ENCODE results near the gene GBP5.
"Not testable (repeated sequence)": the region's sequence is repeated elsewhere in the genome, so short reads cannot be mapped to it uniquely, and the experiment has no call there.

Gene GBP5

DNA sequence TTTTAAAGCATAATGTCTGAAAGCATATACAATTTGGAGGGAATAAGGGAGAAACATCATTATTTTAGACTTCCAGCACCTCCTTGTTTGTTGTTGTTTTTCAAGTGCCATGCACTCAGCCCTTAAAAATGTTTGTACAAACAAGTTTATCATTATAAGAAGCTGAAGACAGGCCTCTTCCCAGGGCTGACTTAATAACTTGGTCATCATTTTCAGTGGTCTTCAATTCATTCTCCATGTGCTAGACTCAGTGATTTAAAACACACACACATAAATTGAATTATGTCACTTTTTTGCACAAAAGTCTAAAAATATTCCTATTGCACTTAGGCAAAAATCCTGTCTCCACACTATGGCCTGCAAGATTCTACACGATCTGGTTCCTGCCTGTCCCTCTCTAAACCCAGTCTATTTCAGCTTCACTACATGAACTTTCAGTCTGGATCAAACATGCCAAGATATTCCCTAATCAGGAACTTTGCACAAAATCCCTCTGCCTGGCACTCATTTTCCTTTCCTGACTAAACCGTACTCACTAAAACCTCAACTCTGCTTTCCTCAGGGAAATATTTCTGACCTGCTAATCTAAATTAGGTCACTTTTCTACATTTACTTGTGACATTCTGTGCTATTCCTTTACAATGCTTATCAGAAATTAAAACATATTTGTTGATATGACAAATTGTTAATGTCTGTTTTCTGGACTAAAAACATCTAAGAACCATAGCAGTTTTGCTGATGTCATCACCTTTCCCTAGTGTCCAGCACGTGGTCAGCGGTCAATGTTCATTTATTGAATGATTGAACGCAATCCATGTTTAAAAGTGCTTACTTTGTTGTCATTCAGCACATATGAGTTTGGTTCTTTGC is 14.8 kb upstream of the GBP5 start:
- no peaks in the 10 kb centered on the region for H3K27me3 ChIP-seq (ENCODE audit: insufficient read depth, low read length)
- H3K14ac ChIP-seq (ENCODE audit: low read length), result no peak overlapping the region
- no peaks in the 10 kb centered on the region for H3K79me1 ChIP-seq (ENCODE audit: low read length)
- H2BK120ac ChIP-seq (ENCODE audit: insufficient read depth, low read length, poor library complexity), result no peak overlapping the region
- H4K12ac ChIP-seq (ENCODE audit: low read depth, low read length), result no peak overlapping the region
- no peaks in the 10 kb centered on the region for H3K79me2 ChIP-seq (ENCODE audit: control insufficient read depth, insufficient read depth, low read length, poor library complexity)
- H3K9me3 ChIP-seq (ENCODE audit: insufficient read depth, low read depth, low read length), result no peaks in the 10 kb centered on the region
- no peak overlapping the region for H3K23ac ChIP-seq (ENCODE audit: low read length)
- H2BK5ac ChIP-seq (ENCODE audit: low read depth, low read length, poor library complexity), result no peak overlapping the region
- H3K36me3 ChIP-seq (ENCODE audit: control insufficient read depth in 1 of 2, insufficient read depth in 2 of 2, low read length in 2 of 2), result no peaks in the 10 kb centered on the region
- no peak overlapping the region for H3K18ac ChIP-seq (ENCODE audit: low read length)
- WGBS (ENCODE audit: extremely low coverage, insufficient coverage, insufficient read length), result no CpG with 5 or more reads among the region's 5 CpGs
- no peak overlapping the region for H4K8ac ChIP-seq (ENCODE audit: low read depth, low read length)
- no peak overlapping the region for H4K91ac ChIP-seq (ENCODE audit: low read depth, low read length)
- H2AK5ac ChIP-seq (ENCODE audit: low read length), result no peak overlapping the region
- no peak overlapping the region for H2BK12ac ChIP-seq (ENCODE audit: low read length)
- no peaks in the 10 kb centered on the region for H3K4me1 ChIP-seq (ENCODE audit: control insufficient read depth in 1 of 2, insufficient read depth in 2 of 2, low read length in 2 of 2)
- H3K4me2 ChIP-seq (ENCODE audit: low read length), result no peak overlapping the region
- no peak overlapping the region for H3K9ac ChIP-seq (ENCODE audit: low read length)
- H2AFZ ChIP-seq (ENCODE audit: insufficient read depth, low read length, poor library complexity), result no peak overlapping the region
- H3K4me3 ChIP-seq (ENCODE audit: low read depth, low read length), result no peak overlapping the region
- H3K4ac ChIP-seq (ENCODE audit: low read depth, low read length), result no peak overlapping the region
- DNase-seq, result no peak
- no peak overlapping the region for H3K27ac ChIP-seq (ENCODE audit: low read depth, low read length)

DNA sequence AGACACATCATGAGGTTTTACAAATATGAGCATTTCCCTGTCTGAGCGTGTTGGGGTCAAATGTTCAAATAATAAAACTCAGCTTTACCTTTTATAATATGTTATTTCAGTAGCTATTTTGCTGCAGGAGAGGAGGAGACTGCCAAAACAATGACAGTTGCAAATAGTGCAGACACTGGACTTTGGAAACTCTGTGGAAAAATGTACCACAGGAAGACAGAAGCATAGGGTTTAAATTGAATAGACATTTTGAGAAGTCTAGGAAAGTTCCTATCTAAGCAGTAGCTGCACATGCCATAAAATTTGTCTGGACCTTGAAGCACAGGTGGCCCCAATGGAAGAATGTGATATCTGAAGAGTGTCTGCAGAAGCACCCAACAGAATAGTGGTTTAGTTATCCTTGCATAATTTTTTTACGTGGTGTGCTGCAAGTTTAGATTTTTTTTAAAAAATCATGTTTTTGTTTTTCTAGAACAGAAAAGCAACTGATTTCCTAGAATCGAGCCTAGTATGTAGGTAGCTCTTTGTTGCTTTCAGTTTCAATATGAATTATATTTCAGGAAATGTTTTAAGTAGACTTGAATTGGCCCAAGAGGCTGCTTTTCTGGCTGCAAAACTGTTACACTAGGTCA is 14.0 kb upstream of the GBP5 start:
- Histone ChIP-seq H2AK5ac (ENCODE audit: low read length) (no peak overlapping the region), H3K79me1 (ENCODE audit: low read length) (no peaks in the 10 kb centered on the region), H3K36me3 (ENCODE audit: control insufficient read depth in 1 of 2, insufficient read depth in 2 of 2, low read length in 2 of 2) (no peaks in the 10 kb centered on the region), H2AFZ (ENCODE audit: insufficient read depth, low read length, poor library complexity) (no peak overlapping the region), H2BK120ac (ENCODE audit: insufficient read depth, low read length, poor library complexity) (no peak overlapping the region), H3K4ac (ENCODE audit: low read depth, low read length) (no peak overlapping the region), H3K9me3 (ENCODE audit: insufficient read depth, low read depth, low read length) (no peaks in the 10 kb centered on the region), H3K27ac (ENCODE audit: low read depth, low read length) (no peak overlapping the region), H4K12ac (ENCODE audit: low read depth, low read length) (no peak overlapping the region), H3K23ac (ENCODE audit: low read length) (no peak overlapping the region), H3K18ac (ENCODE audit: low read length) (no peak overlapping the region), H3K27me3 (ENCODE audit: insufficient read depth, low read length) (no peaks in the 10 kb centered on the region), H3K4me1 (ENCODE audit: control insufficient read depth in 1 of 2, insufficient read depth in 2 of 2, low read length in 2 of 2) (no peaks in the 10 kb centered on the region), H3K79me2 (ENCODE audit: control insufficient read depth, insufficient read depth, low read length, poor library complexity) (no peaks in the 10 kb centered on the region), H3K4me2 (ENCODE audit: low read length) (no peak overlapping the region), H4K8ac (ENCODE audit: low read depth, low read length) (no peak overlapping the region), H2BK12ac (ENCODE audit: low read length) (no peak overlapping the region), H2BK5ac (ENCODE audit: low read depth, low read length, poor library complexity) (no peak overlapping the region), H3K9ac (ENCODE audit: low read length) (no peak overlapping the region), H4K91ac (ENCODE audit: low read depth, low read length) (no peak overlapping the region), H3K14ac (ENCODE audit: low read length) (no peak overlapping the region), H3K4me3 (ENCODE audit: low read depth, low read length) (no peak overlapping the region)
- no CpG with 5 or more reads among the region's 3 CpGs for WGBS (ENCODE audit: extremely low coverage, insufficient coverage, insufficient read length)
- no peak for DNase-seq

DNA sequence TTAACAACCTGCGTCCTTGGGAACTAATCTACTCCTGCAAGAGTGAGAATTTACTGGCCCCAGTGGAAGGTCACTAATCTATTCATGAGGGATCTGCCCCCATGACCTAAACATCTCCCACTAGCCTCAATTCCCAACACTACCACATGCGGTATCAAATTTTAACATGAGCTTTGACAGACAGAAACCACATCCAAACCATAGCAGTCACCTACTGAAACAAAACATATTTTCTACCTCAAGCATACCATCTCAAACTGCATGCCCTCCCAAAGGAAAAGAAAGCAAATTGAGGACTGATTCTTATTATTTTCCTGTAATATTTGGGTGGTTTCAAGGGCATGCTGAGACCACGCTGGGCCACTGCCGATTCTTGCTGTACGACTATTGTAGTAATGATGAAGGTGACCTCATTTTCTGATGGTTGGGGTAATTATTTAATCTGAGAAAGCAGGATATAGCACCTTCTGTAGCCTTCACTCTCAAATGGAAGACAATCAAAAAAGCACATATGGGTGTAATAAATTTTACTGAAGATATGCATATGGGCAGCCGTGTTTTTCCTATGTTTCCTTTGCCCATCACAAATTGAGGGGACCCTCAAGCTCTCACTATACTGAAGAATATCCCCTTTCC is 13.2 kb upstream of the GBP5 start:
- Histone ChIP-seq H4K12ac (ENCODE audit: low read depth, low read length) (no peak overlapping the region), H3K18ac (ENCODE audit: low read length) (no peak overlapping the region), H4K8ac (ENCODE audit: low read depth, low read length) (no peak overlapping the region), H3K9ac (ENCODE audit: low read length) (no peak overlapping the region), H2AFZ (ENCODE audit: insufficient read depth, low read length, poor library complexity) (no peak overlapping the region), H3K4ac (ENCODE audit: low read depth, low read length) (no peak overlapping the region), H3K36me3 (ENCODE audit: control insufficient read depth in 1 of 2, insufficient read depth in 2 of 2, low read length in 2 of 2) (no peaks in the 10 kb centered on the region), H2BK120ac (ENCODE audit: insufficient read depth, low read length, poor library complexity) (no peak overlapping the region), H3K4me3 (ENCODE audit: low read depth, low read length) (no peak overlapping the region), H3K79me1 (ENCODE audit: low read length) (no peaks in the 10 kb centered on the region), H3K79me2 (ENCODE audit: control insufficient read depth, insufficient read depth, low read length, poor library complexity) (no peaks in the 10 kb centered on the region), H2BK5ac (ENCODE audit: low read depth, low read length, poor library complexity) (no peak overlapping the region), H4K91ac (ENCODE audit: low read depth, low read length) (no peak overlapping the region), H3K4me1 (ENCODE audit: control insufficient read depth in 1 of 2, insufficient read depth in 2 of 2, low read length in 2 of 2) (no peaks in the 10 kb centered on the region), H2AK5ac (ENCODE audit: low read length) (no peak overlapping the region), H2BK12ac (ENCODE audit: low read length) (no peak overlapping the region), H3K27ac (ENCODE audit: low read depth, low read length) (no peak overlapping the region), H3K14ac (ENCODE audit: low read length) (no peak overlapping the region), H3K9me3 (ENCODE audit: insufficient read depth, low read depth, low read length) (no peaks in the 10 kb centered on the region), H3K23ac (ENCODE audit: low read length) (no peak overlapping the region), H3K27me3 (ENCODE audit: insufficient read depth, low read length) (no peaks in the 10 kb centered on the region), H3K4me2 (ENCODE audit: low read length) (no peak overlapping the region)
- WGBS (ENCODE audit: extremely low coverage, insufficient coverage, insufficient read length), result no CpG with 5 or more reads among the region's 6 CpGs
- DNase-seq, result no peak

DNA sequence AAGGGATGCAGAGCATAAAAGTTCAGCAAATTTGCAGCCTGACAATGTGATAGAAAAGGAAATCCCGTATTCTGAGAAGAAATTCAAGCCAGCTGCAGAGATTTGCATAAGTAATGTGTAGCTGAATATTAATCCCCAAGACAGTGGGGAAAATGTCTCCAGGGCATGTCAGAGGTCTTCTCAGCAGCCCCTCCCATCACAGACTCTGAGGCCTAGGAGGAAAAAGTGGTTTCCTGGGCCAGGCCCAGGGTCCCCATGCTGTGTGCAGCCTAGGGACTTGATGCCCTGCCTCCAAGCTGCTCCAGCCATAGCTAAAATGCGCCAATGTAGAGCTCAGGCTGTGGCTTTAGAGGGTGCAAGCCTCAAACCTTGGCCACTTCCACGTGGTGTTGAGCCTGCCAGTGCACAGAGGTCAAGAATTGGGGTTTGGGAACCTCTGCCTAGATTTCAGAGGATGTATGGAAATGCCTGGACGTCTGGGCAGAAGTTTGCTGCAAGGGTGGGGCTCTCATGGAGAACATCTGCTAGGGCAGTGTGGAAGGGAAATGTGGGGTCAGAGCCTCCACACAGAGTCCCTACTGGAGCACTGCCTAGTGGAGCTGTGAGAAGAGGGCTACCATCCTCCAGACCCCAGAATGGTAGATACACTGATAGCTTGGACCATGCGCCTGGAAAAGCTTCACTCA is 11.6 kb upstream of the GBP5 start:
- H4K8ac ChIP-seq (ENCODE audit: low read depth, low read length); H3K18ac ChIP-seq (ENCODE audit: low read length); H3K79me2 ChIP-seq (ENCODE audit: control insufficient read depth, insufficient read depth, low read length, poor library complexity): not testable (repeated sequence)

More for the DNA sequence above, 11.6 kb upstream of the GBP5 start:
- H2AK5ac ChIP-seq (ENCODE audit: low read length); H2AFZ ChIP-seq (ENCODE audit: insufficient read depth, low read length, poor library complexity); H3K4me3 ChIP-seq (ENCODE audit: low read depth, low read length); DNase-seq; H3K36me3 ChIP-seq (ENCODE audit: control insufficient read depth in 1 of 2, insufficient read depth in 2 of 2, low read length in 2 of 2); H3K4ac ChIP-seq (ENCODE audit: low read depth, low read length); H3K9ac ChIP-seq (ENCODE audit: low read length); H3K27me3 ChIP-seq (ENCODE audit: insufficient read depth, low read length); H3K79me1 ChIP-seq (ENCODE audit: low read length); H3K27ac ChIP-seq (ENCODE audit: low read depth, low read length); H2BK5ac ChIP-seq (ENCODE audit: low read depth, low read length, poor library complexity); H4K12ac ChIP-seq (ENCODE audit: low read depth, low read length); H4K91ac ChIP-seq (ENCODE audit: low read depth, low read length); H3K4me2 ChIP-seq (ENCODE audit: low read length); H3K23ac ChIP-seq (ENCODE audit: low read length); H3K14ac ChIP-seq (ENCODE audit: low read length); H3K9me3 ChIP-seq (ENCODE audit: insufficient read depth, low read depth, low read length); H2BK12ac ChIP-seq (ENCODE audit: low read length); H2BK120ac ChIP-seq (ENCODE audit: insufficient read depth, low read length, poor library complexity); H3K4me1 ChIP-seq (ENCODE audit: control insufficient read depth in 1 of 2, insufficient read depth in 2 of 2, low read length in 2 of 2): not testable (repeated sequence)
- no CpG with 5 or more reads among the region's 5 CpGs for WGBS (ENCODE audit: extremely low coverage, insufficient coverage, insufficient read length)

Data from trophoblast cell (in vitro differentiated cells and primary cell).